GM23338 (cell line): ENCODE measurements around the gene KCNK15.

Experiments
- CREB1 ChIP-seq: fragments of 250-450 bp; sonication (Bioruptor Pico); IDR thresholded peaks from 2 replicates; pipeline ENCODE4 v1.5.0; 2020; ENCODE audit warnings: low read depth, mild to moderate bottlenecking, moderate library complexity
- CTCF ChIP-seq, 2 experiments: fragments of 200-600 bp in 1 of 2; sonication (generic) in 1 of 2; conservative IDR thresholded peaks; 2 replicates each; pipeline versions ENCODE4 v1.5.1 to v1.6.1; 2016 to 2017; ENCODE audit warnings: antibody characterized with exemption in 2 of 2, low read depth in 2 of 2, mild to moderate bottlenecking in 2 of 2, moderate library complexity in 1 of 2
- EZH2 ChIP-seq: fragments of 200-600 bp; sonication (generic); IDR thresholded peaks from one replicate; pipeline ENCODE4 v1.8.0; 2017; ENCODE audit warnings: antibody characterized with exemption, mild to moderate bottlenecking, low read depth; ENCODE audit not compliant: unreplicated experiment
- EZH2phosphoT487 ChIP-seq: fragments of 200-600 bp; sonication (generic); IDR thresholded peaks from one replicate; pipeline ENCODE4 v1.8.1; 2018; ENCODE audit warnings: antibody characterized with exemption; ENCODE audit not compliant: unreplicated experiment
- NANOG ChIP-seq: IDR thresholded peaks from 2 replicates; pipeline ENCODE4 v1.6.1; 2016; ENCODE audit warnings: antibody characterized with exemption, borderline replicate concordance
- POLR2AphosphoS5 ChIP-seq: IDR thresholded peaks from 2 replicates; pipeline ENCODE4 v1.6.1; 2016; ENCODE audit warnings: antibody characterized with exemption, low read depth
- REST ChIP-seq: IDR thresholded peaks from one replicate; pipeline ENCODE4 v1.6.1; 2018; ENCODE audit warnings: antibody characterized with exemption; ENCODE audit not compliant: unreplicated experiment
- TF ChIP-seq, protein P1 (sequence below): IDR thresholded peaks from 2 replicates; pipeline ENCODE4 v1.6.1; 2016; ENCODE audit warnings: antibody characterized with exemption

DNA sequence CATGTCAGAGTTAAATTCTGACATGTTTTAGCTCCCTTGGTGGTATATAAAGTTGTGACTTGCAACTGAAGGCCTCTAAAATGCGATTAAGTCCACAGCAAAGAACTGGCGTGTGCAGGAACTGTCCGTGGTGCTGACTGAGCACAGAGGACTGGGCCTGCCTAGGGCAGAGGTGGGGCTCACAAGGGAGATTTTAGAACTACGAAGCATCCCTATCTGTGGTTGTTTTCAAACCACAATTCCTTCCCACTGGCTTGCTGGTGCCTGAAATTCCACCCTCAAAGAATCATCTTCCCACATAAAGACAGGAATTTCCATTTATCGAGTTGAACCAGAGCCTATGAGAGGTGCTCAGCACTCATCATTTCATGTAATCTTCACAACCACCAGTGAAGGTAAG, 34.6 kb downstream of the KCNK15 start:
- TF ChIP-seq CTCF (conservative IDR thresholded peaks at IDR 0.05; ENCODE audit: low read depth in 2 of 2) (no peak), EZH2 (no peak), NANOG (no peak), EZH2phosphoT487 (no peak), POLR2AphosphoS5 (no peak), REST (peak; percentile 92), CREB1 (CRISPR knock-in tag) (no peak)
- TF ChIP-seq, protein P1, sequence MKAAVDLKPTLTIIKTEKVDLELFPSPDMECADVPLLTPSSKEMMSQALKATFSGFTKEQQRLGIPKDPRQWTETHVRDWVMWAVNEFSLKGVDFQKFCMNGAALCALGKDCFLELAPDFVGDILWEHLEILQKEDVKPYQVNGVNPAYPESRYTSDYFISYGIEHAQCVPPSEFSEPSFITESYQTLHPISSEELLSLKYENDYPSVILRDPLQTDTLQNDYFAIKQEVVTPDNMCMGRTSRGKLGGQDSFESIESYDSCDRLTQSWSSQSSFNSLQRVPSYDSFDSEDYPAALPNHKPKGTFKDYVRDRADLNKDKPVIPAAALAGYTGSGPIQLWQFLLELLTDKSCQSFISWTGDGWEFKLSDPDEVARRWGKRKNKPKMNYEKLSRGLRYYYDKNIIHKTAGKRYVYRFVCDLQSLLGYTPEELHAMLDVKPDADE: no peak
